Hematopoietic multipotent progenitor cell treated with erythropoietin and hydrocortisone succinate and interleukin-3 and kit ligand, for 17 days (in vitro differentiated cells): ENCODE data around the gene POLD3.

Experiments used
- DNase-seq: peaks from one replicate; pipeline ENCODE4 v3.0.0-alpha.2; 2015; ENCODE audit warnings: low spot score

Gene POLD3

DNA sequence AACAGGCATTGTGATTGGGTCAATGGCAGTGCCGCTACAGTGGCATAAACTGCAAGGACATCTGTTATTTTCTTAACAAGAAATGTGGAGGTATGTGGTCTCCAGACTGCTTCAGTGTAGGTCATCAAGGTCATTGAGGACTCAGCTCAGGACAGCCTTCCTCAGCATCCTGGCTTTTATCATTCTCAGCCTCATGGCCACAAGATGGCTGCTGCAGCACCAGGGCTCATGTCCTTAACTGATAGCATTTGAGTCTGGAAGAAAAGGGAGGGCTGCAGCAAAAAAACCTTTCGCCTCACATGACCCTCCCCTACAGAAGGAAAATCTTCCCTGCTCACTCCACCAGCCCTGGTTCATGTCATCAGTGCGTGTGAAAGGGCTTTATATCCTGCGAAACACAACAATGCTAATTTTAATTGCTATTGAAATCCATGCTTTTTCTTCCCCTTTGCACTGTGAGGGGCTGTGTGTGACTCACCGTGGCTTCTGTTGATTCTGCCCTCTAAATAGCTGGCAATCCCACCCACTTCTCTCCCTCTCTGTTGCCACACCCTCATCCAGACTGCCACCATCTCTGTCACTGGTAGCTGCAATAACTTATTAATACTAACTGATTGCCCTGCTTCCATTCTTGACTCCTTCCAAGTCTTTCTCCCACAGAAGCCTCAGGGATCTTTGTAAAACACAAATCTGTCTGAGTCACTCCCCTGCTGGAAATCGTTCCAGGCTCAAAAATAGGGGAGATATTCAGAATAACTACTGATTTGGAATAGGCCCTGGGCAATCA, 95.0 kb downstream of the POLD3 start:
- no peak for DNase-seq

DNA sequence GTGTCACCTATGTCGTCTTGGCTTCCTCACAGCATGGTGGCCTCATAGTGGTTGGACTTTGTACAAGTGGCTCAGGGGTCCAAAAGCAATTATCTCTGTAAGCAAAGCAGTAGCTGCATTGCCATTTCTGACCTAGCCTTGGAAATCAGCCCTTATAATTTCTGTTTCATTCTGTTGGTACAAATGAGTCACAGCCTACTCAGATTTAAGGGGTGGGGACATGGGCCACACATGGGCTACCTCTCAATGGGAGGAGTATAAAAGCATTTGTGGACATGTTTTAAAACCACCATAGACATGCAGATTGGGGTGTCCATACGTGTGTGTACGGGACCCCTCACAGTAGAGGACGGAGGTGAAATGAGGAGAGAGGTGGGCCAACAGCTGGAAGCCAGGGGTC, 97.3 kb downstream of the POLD3 start:
- DNase-seq: no peak

DNA sequence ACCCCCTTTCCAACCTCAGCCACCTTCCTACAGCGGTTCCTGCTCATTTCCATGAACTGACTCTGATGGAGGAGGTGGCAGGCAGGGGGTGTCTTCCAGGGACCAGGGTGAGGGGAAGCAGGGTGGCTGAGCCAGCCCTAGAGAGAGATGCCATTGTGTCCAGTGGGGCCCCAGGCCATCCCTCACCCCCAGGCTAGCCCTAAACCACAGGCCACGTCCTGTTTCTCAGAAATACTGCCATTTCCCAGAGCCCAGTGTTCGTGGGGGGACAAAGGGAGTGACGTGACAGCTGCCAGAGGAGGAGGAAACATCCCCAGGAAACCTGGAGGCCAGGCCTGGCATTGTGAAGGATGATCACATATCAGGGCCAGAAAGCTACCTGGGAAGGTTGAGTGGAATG, 99.4 kb downstream of the POLD3 start:
- no peak for DNase-seq
